H1 (cell line): ENCODE results near the gene PTGIS.
A peak's percentile ranks its signal among the peaks of the same experiment; 100 is the strongest.

Source experiments
- CHD2 ChIP-seq: IDR thresholded peaks from 2 replicates; pipeline ENCODE4 v1.6.1; 2012; ENCODE audit warnings: low read length, improper control_type of control experiment
- CREB1 ChIP-seq: IDR thresholded peaks from 2 replicates; pipeline ENCODE4 v1.6.1; 2012; ENCODE audit warnings: inconsistent platforms
- CTBP2 ChIP-seq: IDR thresholded peaks from 2 replicates; pipeline ENCODE4 v1.7.0; 2011; ENCODE audit warnings: borderline replicate concordance, mild to moderate bottlenecking, moderate library complexity, mixed read lengths, low read length; ENCODE audit not compliant: insufficient read depth, insufficient read length
- CTCF ChIP-seq, 3 experiments: IDR thresholded peaks; 1 replicate in 2 of 3; 2 replicates in 1 of 3; pipeline versions ENCODE4 v1.5.1 to v1.6.1; 2011; ENCODE audit warnings: low read length in 3 of 3, mild to moderate bottlenecking in 3 of 3, inconsistent platforms in 2 of 3, low read depth in 1 of 3, moderate library complexity in 1 of 3; ENCODE audit not compliant: insufficient read depth in 1 of 3; ENCODE audit errors: control extremely low read depth in 1 of 3
- EGR1 ChIP-seq: IDR thresholded peaks from 2 replicates; pipeline ENCODE4 v1.6.1; 2011; ENCODE audit warnings: low read depth, low read length, borderline replicate concordance
- GABPA ChIP-seq: IDR thresholded peaks from 2 replicates; pipeline ENCODE4 v1.6.1; 2011; ENCODE audit warnings: mild to moderate bottlenecking, low read length, moderate library complexity, borderline replicate concordance; ENCODE audit not compliant: insufficient read depth
- JUN ChIP-seq: IDR thresholded peaks from 2 replicates; pipeline ENCODE4 v1.6.1; 2011; ENCODE audit warnings: low read depth, mild to moderate bottlenecking, improper control_type of control experiment, low read length
- MAX ChIP-seq: IDR thresholded peaks from 2 replicates; pipeline ENCODE4 v1.6.1; 2012; ENCODE audit warnings: inconsistent platforms
- POLR2A ChIP-seq, 2 experiments: IDR thresholded peaks; 1 replicate in 1 of 2; 2 replicates in 1 of 2; pipeline ENCODE4 v1.6.1; 2011; ENCODE audit warnings: low read depth in 2 of 2, low read length in 2 of 2, mild to moderate bottlenecking in 2 of 2; ENCODE audit errors: control extremely low read depth in 1 of 2
- TAF1 ChIP-seq: IDR thresholded peaks from 2 replicates; pipeline ENCODE4 v1.6.1; 2011; ENCODE audit warnings: mild to moderate bottlenecking, low read depth, low read length
- USF2 ChIP-seq: IDR thresholded peaks from 2 replicates; pipeline ENCODE4 v1.6.1; 2011; ENCODE audit warnings: low read length, improper control_type of control experiment

- no peak for TF ChIP-seq GABPA
- TF ChIP-seq CHD2: no peak
- TF ChIP-seq MAX: peak; percentile 55; the same call in 1 of the 2 replicates
- peak; percentile 66 for TF ChIP-seq TAF1
- TF ChIP-seq CREB1: 0 out of 2 replicates have a peak, but pooled peaks have one; percentile 40
- no peak for TF ChIP-seq USF2
- peak; percentile 17; the same call in 1 of the 2 replicates for TF ChIP-seq EGR1
- no peak for TF ChIP-seq CTCF (IDR thresholded peaks at IDR 0.05; ENCODE audit: control extremely low read depth in 1 of 3, insufficient read depth in 1 of 3, low read depth in 1 of 3, low read length in 3 of 3)
- TF ChIP-seq CTBP2: no peak
- TF ChIP-seq JUN: no peak
- peak; percentile 39 to 79 for TF ChIP-seq POLR2A (IDR thresholded peaks at IDR 0.05; ENCODE audit: control extremely low read depth in 1 of 2, low read depth in 2 of 2, low read length in 2 of 2)
Measured at GRCh38 chr20:49568278-49569151, 578 bp upstream of the PTGIS start.
